Gastrocnemius medialis (tissue), 4 donors: ENCODE measurements around the gene ADAM23. TPM values are rescaled to one million over a fixed set of nuclear protein-coding genes. Genes with fewer than 3 reads are reported as not detected.

Experiments used
- ATAC-seq, 2 donors: fragments of 150-250 bp; one replicate each; pipeline ENCODE4 v1.9.1; 2016
- DNase-seq, 2 donors: peaks; one replicate each; pipeline ENCODE4 v3.0.0-alpha.2; 2019
- H3K27ac ChIP-seq, 4 donors: fragments of 200-600 bp; sonication (generic); 1 replicate in 1 of 4; 2 replicates in 3 of 4; pipeline ENCODE4 v1.5.1; 2016 to 2018; ENCODE audit warnings: mild to moderate bottlenecking in 2 of 4, moderate library complexity in 1 of 4
- H3K27me3 ChIP-seq, 3 donors: fragments of 200-600 bp; sonication (generic) in 2 of 3; 1 replicate in 1 of 3; 2 replicates in 2 of 3; pipeline versions ENCODE4 v1.5.1 to v1.6.0; 2016 to 2019; ENCODE audit warnings: mild to moderate bottlenecking in 1 of 3, moderate library complexity in 1 of 3
- H3K36me3 ChIP-seq, 2 donors: fragments of 200-600 bp; sonication (generic) in 1 of 2; one replicate each; pipeline ENCODE4 v1.5.1; 2017 to 2018
- H3K4me1 ChIP-seq, 2 donors: fragments of 200-600 bp; sonication (generic) in 1 of 2; one replicate each; pipeline ENCODE4 v1.5.1; 2016 to 2017; ENCODE audit warnings: mild to moderate bottlenecking in 2 of 2
- H3K4me3 ChIP-seq, 4 donors: fragments of 200-600 bp; sonication (generic) in 3 of 4; 1 replicate in 1 of 4; 2 replicates in 3 of 4; pipeline ENCODE4 v1.5.1; 2016 to 2019; ENCODE audit warnings: mild to moderate bottlenecking in 2 of 4
- H3K9me3 ChIP-seq, 3 donors: fragments of 200-600 bp; sonication (generic) in 2 of 3; 1 replicate in 1 of 3; 2 replicates in 2 of 3; pipeline ENCODE4 v1.5.1; 2016 to 2019
- CTCF ChIP-seq, 5 experiments: fragments of 450-650 bp in 3 of 5; fragments of 200-600 bp in 2 of 5; sonication (generic) in 2 of 5; IDR thresholded peaks in 4 of 5; conservative IDR thresholded peaks in 1 of 5; 1 replicate in 4 of 5; 2 replicates in 1 of 5; pipeline ENCODE4 v1.5.1; 2016 to 2019; ENCODE audit warnings: antibody characterized with exemption in 5 of 5, mild to moderate bottlenecking in 3 of 5, moderate library complexity in 3 of 5
- POLR2A ChIP-seq, 2 donors: fragments of 450-650 bp; IDR thresholded peaks; one replicate each; pipeline ENCODE4 v1.6.1; 2017; ENCODE audit warnings: antibody characterized with exemption in 2 of 2, mild to moderate bottlenecking in 2 of 2, moderate library complexity in 2 of 2
- in situ Hi-C, 4 donors: fragments of 200-750 bp; cut with MboI; loops; one replicate each; pipeline versions ENCODE4 v1.15.0 to v1.8.0; 2017; ENCODE audit warnings: low sequenced_read_pairs in 4 of 4
- intact Hi-C: fragments of 100-400 bp; cut with DNase I; formaldehyde crosslinking; loops from one replicate; pipeline ENCODE4 v1.15.1; 2023; ENCODE audit warnings: low total_unique reads
- total RNA-seq, 4 donors: library from RNA; depleted of rRNA; stranded (reverse); fragments of >200 nt; gene quantifications; one replicate each; pipeline versions ENCODE4 v1.1.0 to v1.2.3, GENCODE V29; 2016

Gene ADAM23
- total RNA-seq, 4 donors from 2014 or later = 0.65 to 2.4 (median 1.6) TPM

- no peak overlapping the region for H3K4me3 ChIP-seq
- no peaks in the 10 kb centered on the region for H3K36me3 ChIP-seq
- no peaks in the 10 kb centered on the region for H3K4me1 ChIP-seq
- DNase-seq = no peak
- intact Hi-C loops = no loop called here
- no peaks in the 10 kb centered on the region for H3K27me3 ChIP-seq
- in situ Hi-C loops = no loop called here
- ATAC-seq = no peak
- TF ChIP-seq POLR2A (IDR thresholded peaks at IDR 0.05) (no peak), CTCF (IDR thresholded peaks at IDR 0.05 in 4 of 5, conservative IDR thresholded peaks at IDR 0.05 in 1 of 5) (no peak)
- no peak overlapping the region for H3K27ac ChIP-seq
- H3K9me3 ChIP-seq = no peaks in the 10 kb centered on the region
Measured at GRCh38 chr2:206423147-206423546, 20.2 kb upstream of the ADAM23 start.

GRCh38 chr2:206424134-206424533, 19.2 kb upstream of the ADAM23 start:
- H3K9me3 ChIP-seq = no peaks in the 10 kb centered on the region
- no peak for DNase-seq
- no peak for ATAC-seq
- no peaks in the 10 kb centered on the region for H3K4me1 ChIP-seq
- no peak for TF ChIP-seq CTCF (IDR thresholded peaks at IDR 0.05 in 4 of 5, conservative IDR thresholded peaks at IDR 0.05 in 1 of 5)
- no peak for TF ChIP-seq POLR2A (IDR thresholded peaks at IDR 0.05)
- no peaks in the 10 kb centered on the region for H3K27me3 ChIP-seq
- no peaks in the 10 kb centered on the region for H3K36me3 ChIP-seq
- no peak overlapping the region for H3K4me3 ChIP-seq
- in situ Hi-C loops (no loop called here), intact Hi-C loops (no loop called here)
- H3K27ac ChIP-seq = no peak overlapping the region

DNA sequence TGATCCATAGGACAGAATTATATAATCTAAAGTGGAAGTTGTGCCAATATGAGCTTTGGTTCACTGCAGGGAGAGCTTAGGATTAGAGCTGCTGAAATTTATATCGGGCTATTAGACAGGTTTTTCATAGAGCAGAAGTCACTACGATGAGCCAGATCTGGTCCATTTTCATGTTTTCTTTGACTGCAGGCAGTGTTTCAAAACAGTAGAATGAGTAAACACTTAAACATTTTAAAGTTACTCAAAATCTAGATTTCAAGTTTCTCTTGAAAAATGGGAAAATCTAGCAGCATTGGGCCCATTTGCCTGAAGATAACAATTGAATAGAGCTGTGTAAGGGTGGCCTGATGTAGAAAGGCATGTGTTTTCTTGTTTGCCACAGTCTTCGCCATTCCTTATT, 14.5 kb upstream of the ADAM23 start:
- no peak overlapping the region for H3K27ac ChIP-seq
- H3K36me3 ChIP-seq = no peaks in the 10 kb centered on the region
- no peaks in the 10 kb centered on the region for H3K4me1 ChIP-seq
- no peak overlapping the region for H3K4me3 ChIP-seq
- in situ Hi-C loops = no loop called here
- intact Hi-C loops = no loop called here
- TF ChIP-seq CTCF (IDR thresholded peaks at IDR 0.05 in 4 of 5, conservative IDR thresholded peaks at IDR 0.05 in 1 of 5) = no peak
- TF ChIP-seq POLR2A (IDR thresholded peaks at IDR 0.05) = no peak
- no peaks in the 10 kb centered on the region for H3K9me3 ChIP-seq
- ATAC-seq (no peak), DNase-seq (no peak)
- no peaks in the 10 kb centered on the region for H3K27me3 ChIP-seq

GRCh38 chr2:206430452-206430851, 12.9 kb upstream of the ADAM23 start:
- Histone ChIP-seq H3K27ac (no peak overlapping the region), H3K36me3 (no peaks in the 10 kb centered on the region), H3K9me3 (no peaks in the 10 kb centered on the region), H3K4me3 (no peak overlapping the region), H3K27me3 (no peaks in the 10 kb centered on the region), H3K4me1 (no peaks in the 10 kb centered on the region)
- DNase-seq (no peak), ATAC-seq (no peak)
- in situ Hi-C loops = no loop called here
- intact Hi-C loops = no loop called here
- TF ChIP-seq CTCF (IDR thresholded peaks at IDR 0.05 in 4 of 5, conservative IDR thresholded peaks at IDR 0.05 in 1 of 5) (no peak), POLR2A (IDR thresholded peaks at IDR 0.05) (no peak)

DNA sequence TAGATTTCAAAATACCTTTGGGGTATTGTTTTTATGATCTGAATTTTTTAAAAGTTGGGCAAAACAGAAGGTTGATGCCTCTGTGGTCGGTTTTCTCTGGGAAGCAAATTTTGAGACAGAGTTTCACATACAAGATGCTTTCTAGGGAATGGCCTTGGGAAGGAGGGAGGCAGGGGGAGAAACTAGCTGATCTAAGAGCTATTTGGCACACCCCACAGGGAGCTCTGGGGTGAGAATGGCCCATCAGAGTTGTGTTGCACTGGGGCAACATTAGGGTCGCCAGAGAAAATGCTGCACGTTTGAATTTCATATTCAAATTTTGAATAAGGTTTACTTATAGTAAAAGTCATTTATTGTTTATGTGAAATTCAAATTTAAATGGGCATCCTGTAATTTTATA, 11.9 kb upstream of the ADAM23 start:
- Histone ChIP-seq H3K36me3 (no peaks in the 10 kb centered on the region), H3K4me3 (no peak overlapping the region), H3K27ac (no peak overlapping the region), H3K9me3 (no peaks in the 10 kb centered on the region), H3K4me1 (no peaks in the 10 kb centered on the region), H3K27me3 (no peaks in the 10 kb centered on the region)
- DNase-seq = no peak
- TF ChIP-seq POLR2A (IDR thresholded peaks at IDR 0.05) (no peak), CTCF (IDR thresholded peaks at IDR 0.05 in 4 of 5, conservative IDR thresholded peaks at IDR 0.05 in 1 of 5) (no peak)
- intact Hi-C loops (no loop called here), in situ Hi-C loops (no loop called here)
- ATAC-seq = no peak
